Heart right ventricle (tissue), 16 donors: ENCODE measurements around the gene CCDC112. TPM values are rescaled to one million over a fixed set of nuclear protein-coding genes. Genes with fewer than 3 reads are reported as not detected.
A peak's percentile ranks its signal among the peaks of the same experiment; 100 is the strongest.

Experiments
- ATAC-seq, 8 donors: fragments of 200-7000 bp; cut with Tn5 transposase; one replicate each; pipeline ENCODE4 v1.9.1; 2020; ENCODE audit warnings: mild to moderate bottlenecking in 8 of 8, moderate library complexity in 8 of 8, moderate number of reproducible peaks in 1 of 8
- DNase-seq, 2 donors: peaks; one replicate each; pipeline ENCODE4 v3.0.0-alpha.2; 2020
- H3K27ac ChIP-seq, 10 donors: fragments of 200-600 bp; sonication (generic) in 2 of 10; one replicate each; pipeline versions ENCODE4 v1.5.0 to v1.8.0; 2020 to 2022; ENCODE audit warnings: mild to moderate bottlenecking in 3 of 10
- H3K27me3 ChIP-seq, 7 donors: fragments of 200-600 bp; one replicate each; pipeline ENCODE4 v1.8.0; 2021 to 2022; ENCODE audit warnings: mild to moderate bottlenecking in 2 of 7
- H3K36me3 ChIP-seq, 9 donors: fragments of 200-600 bp; sonication (generic) in 1 of 9; one replicate each; pipeline versions ENCODE4 v1.5.0 to v1.8.0; 2020 to 2022; ENCODE audit warnings: mild to moderate bottlenecking in 2 of 9
- H3K4me1 ChIP-seq, 9 donors: fragments of 200-600 bp; sonication (generic) in 1 of 9; one replicate each; pipeline versions ENCODE4 v1.5.0 to v1.8.0; 2020 to 2022; ENCODE audit warnings: mild to moderate bottlenecking in 4 of 9
- H3K4me3 ChIP-seq, 10 donors: fragments of 200-600 bp; sonication (generic) in 2 of 10; one replicate each; pipeline versions ENCODE4 v1.5.0 to v1.8.0; 2020 to 2022; ENCODE audit warnings: mild to moderate bottlenecking in 7 of 10, moderate library complexity in 2 of 10
- H3K9me3 ChIP-seq, 11 donors: fragments of 200-600 bp in 10 of 11; sonication (generic) in 2 of 11; one replicate each; pipeline versions ENCODE4 v1.5.0 to v1.8.0; 2013 to 2022; ENCODE audit warnings: mild to moderate bottlenecking in 2 of 11, control low read depth in 1 of 11, moderate library complexity in 1 of 11
- WGBS, 2 donors: extraction: QIAGEN DNeasy Blood & Tissue Kit; methylation state at CpG; one replicate each; pipeline ENCODE4 v1.1.7; 2013; ENCODE audit warnings: inconsistent platforms in 1 of 2; 5-methylcytosine and 5-hydroxymethylcytosine counted together
- intact Hi-C, 10 donors: fragments of 100-400 bp; cut with DNase I; formaldehyde crosslinking; loops; one replicate each; pipeline versions ENCODE4 v1.11.1 to v1.14.2; 2022
- polyA plus RNA-seq, 2 donors: library from polyadenylated mRNA; stranded (reverse); fragments of 200-250 nt; gene quantifications; one replicate each; pipeline ENCODE4 v1.2.3, GENCODE V29; 2013
- total RNA-seq, 10 donors: library from RNA; stranded (reverse); fragmentation: NEBNext Ultra II Directional in 3 of 10; extraction: Animal tissue kit (Norgen Biotek cat#: 25700) in 3 of 10; gene quantifications; one replicate each; pipeline versions ENCODE4 v1.2.1 to v1.2.4, GENCODE V29; 2021 to 2023
- TF ChIP-seq, protein P1 (sequence below), 9 donors: fragments of 200-600 bp; sonication (generic) in 2 of 9; IDR thresholded peaks; one replicate each; pipeline versions ENCODE4 v1.5.0 to v1.8.0; 2021 to 2022; ENCODE audit warnings: antibody characterized with exemption in 9 of 9, mild to moderate bottlenecking in 5 of 9, moderate library complexity in 1 of 9
- donor health status: Arrhythmogenic right ventricular cardiomyopathy.
- donor health status: ischemic (EF 13 %, LVEDD 7.1; RV severe dilation, severe dysfunction).
- donor health status: healthy with polysubstance abuse.
- donor health status: DM: no; HTN: yes; CAD: no.
- donor health status: DM: no; HTN: no; CAD: no.
- donor health status: ischemic (EF 25% LVEDD 6.9; RV normal size, moderate dysfunction).
- donor health status: ischemic (EF 25% LVEDD 5.7; RV mildly dilated, moderate dysfunction).
- donor health status: healthy.
- donor health status: DM: yes; HTN: yes; CAD: no.
- donor health status: Ischemic cardiomyopathy.
- donor health status: ischemic (EF 35%, LVEDD 5.7; RV mildly dilated, moderate dysfunction).
- donor health status: nonischemic (EF 11% LVEDD 7.7; RV severe dilation, severe dysfunction).
- donor health status: DM: yes; HTN: yes; CAD: no.
- donor health status: PGD.
- donor health status: ischemic (EF 29% LVEDD 5.4; RV normal size, mild dysfunction).
- donor health status: nonischemic (EF 23%, LVEDD 6.1; RV moderate dilation, normal function).

Gene CCDC112
- total and polyA plus RNA-seq, 12 donors: 3.0 to 10.8 (median 4.8) TPM

GRCh38 chr5:115319007-115319406, 22.6 kb upstream of the CCDC112 start:
- H3K9me3 ChIP-seq: peaks cover 0 to 7% (median 0%) of the 10 kb centered on the region in 11 donors
- H3K36me3 ChIP-seq: no peaks in the 10 kb centered on the region
- peaks cover 0 to 19% (median 0%) of the 10 kb centered on the region in 9 donors for H3K4me1 ChIP-seq
- ATAC-seq (peak in 6 of 8 donors; percentile 58 to 91 (median 77)), DNase-seq (no peak)
- no peaks in the 10 kb centered on the region for H3K27me3 ChIP-seq
- TF ChIP-seq, protein P1, sequence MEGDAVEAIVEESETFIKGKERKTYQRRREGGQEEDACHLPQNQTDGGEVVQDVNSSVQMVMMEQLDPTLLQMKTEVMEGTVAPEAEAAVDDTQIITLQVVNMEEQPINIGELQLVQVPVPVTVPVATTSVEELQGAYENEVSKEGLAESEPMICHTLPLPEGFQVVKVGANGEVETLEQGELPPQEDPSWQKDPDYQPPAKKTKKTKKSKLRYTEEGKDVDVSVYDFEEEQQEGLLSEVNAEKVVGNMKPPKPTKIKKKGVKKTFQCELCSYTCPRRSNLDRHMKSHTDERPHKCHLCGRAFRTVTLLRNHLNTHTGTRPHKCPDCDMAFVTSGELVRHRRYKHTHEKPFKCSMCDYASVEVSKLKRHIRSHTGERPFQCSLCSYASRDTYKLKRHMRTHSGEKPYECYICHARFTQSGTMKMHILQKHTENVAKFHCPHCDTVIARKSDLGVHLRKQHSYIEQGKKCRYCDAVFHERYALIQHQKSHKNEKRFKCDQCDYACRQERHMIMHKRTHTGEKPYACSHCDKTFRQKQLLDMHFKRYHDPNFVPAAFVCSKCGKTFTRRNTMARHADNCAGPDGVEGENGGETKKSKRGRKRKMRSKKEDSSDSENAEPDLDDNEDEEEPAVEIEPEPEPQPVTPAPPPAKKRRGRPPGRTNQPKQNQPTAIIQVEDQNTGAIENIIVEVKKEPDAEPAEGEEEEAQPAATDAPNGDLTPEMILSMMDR (IDR thresholded peaks at IDR 0.05): no peak
- 0% methylated on average over 1 of the region's 1 CpG for WGBS, 2 donors
- intact Hi-C loops: loop anchor here in 4 of 10 donors (5.0 to 10.0 kb wide), 6 partner anchors 33 to 526 kb away; partner anchors contain the start of genes AP3S1 (in 1 of the 4) and ATG12 (in 1 of the 4)
- H3K27ac ChIP-seq: peak overlapping the region in 5 of 10 donors; percentile 2 to 48 (median 32)
- no peak overlapping the region for H3K4me3 ChIP-seq

GRCh38 chr5:115317736-115318135, 21.3 kb upstream of the CCDC112 start:
- ATAC-seq (no peak), DNase-seq (no peak)
- peak overlapping the region in 1 of 10 donors; percentile 48 for H3K27ac ChIP-seq
- H3K27me3 ChIP-seq: no peaks in the 10 kb centered on the region
- no peaks in the 10 kb centered on the region for H3K36me3 ChIP-seq
- peaks cover 0 to 4% (median 0%) of the 10 kb centered on the region in 11 donors for H3K9me3 ChIP-seq
- intact Hi-C loops: loop anchor here in 4 of 10 donors (5.0 to 10.0 kb wide), 6 partner anchors 35 to 527 kb away; partner anchors contain the start of genes AP3S1 (in 1 of the 4) and ATG12 (in 1 of the 4)
- TF ChIP-seq, protein P1 (IDR thresholded peaks at IDR 0.05): no peak
- 52 to 57% methylated on average over 1 of the region's 1 CpG for WGBS, 2 donors
- H3K4me3 ChIP-seq: no peak overlapping the region
- peaks cover 0 to 19% (median 0%) of the 10 kb centered on the region in 9 donors for H3K4me1 ChIP-seq

- Histone ChIP-seq H3K9me3 (no peaks in the 10 kb centered on the region), H3K27me3 (no peaks in the 10 kb centered on the region), H3K27ac (no peak overlapping the region), H3K4me3 (no peak overlapping the region), H3K36me3 (no peaks in the 10 kb centered on the region), H3K4me1 (peaks cover 0 to 19% (median 0%) of the 10 kb centered on the region in 9 donors)
- intact Hi-C loops: loop anchor here in 4 of 10 donors (5.0 to 10.0 kb wide), 6 partner anchors 35 to 527 kb away; partner anchors contain the start of genes AP3S1 (in 1 of the 4) and ATG12 (in 1 of the 4)
- no peak for ATAC-seq
- TF ChIP-seq, protein P1 (IDR thresholded peaks at IDR 0.05): no peak
- no peak for DNase-seq
Observed at GRCh38 chr5:115317320-115317719, 20.9 kb upstream of the CCDC112 start.

- no peaks in the 10 kb centered on the region for H3K9me3 ChIP-seq
- H3K4me3 ChIP-seq: no peak overlapping the region
- H3K36me3 ChIP-seq: no peaks in the 10 kb centered on the region
- H3K27ac ChIP-seq: no peak overlapping the region
- H3K27me3 ChIP-seq: no peaks in the 10 kb centered on the region
- peaks cover 0 to 9% (median 0%) of the 10 kb centered on the region in 9 donors for H3K4me1 ChIP-seq
- DNase-seq: no peak
- intact Hi-C loops: loop anchor here in 6 of 10 donors (5.0 to 10.0 kb wide), 5 partner anchors 61 to 531 kb away; partner anchors contain the start of genes AP3S1 (in 1 of the 6) and ATG12 (in 1 of the 6)
- no peak for ATAC-seq
- WGBS, 2 donors: 93% methylated on average over 3 of the region's 3 CpGs
- TF ChIP-seq, protein P1 (IDR thresholded peaks at IDR 0.05): no peak
Observed at GRCh38 chr5:115313632-115314031, 17.2 kb upstream of the CCDC112 start.
